NCI-H82 treated with DMSO at 0.1 percent for 48 hours (cell line): ENCODE results near the gene XRCC5.

Experiments
- DNase-seq: peaks from one replicate; lab custom pipeline; 2025; ENCODE audit not compliant: unreplicated experiment; lab: John Stamatoyannopoulos, UW

Gene XRCC5

GRCh38 chr2:216083464-216084281 is 25.5 kb upstream of the XRCC5 start:
- DNase-seq = peak; percentile 82

GRCh38 chr2:216084547-216084946 is 24.6 kb upstream of the XRCC5 start:
- DNase-seq = no peak

DNA sequence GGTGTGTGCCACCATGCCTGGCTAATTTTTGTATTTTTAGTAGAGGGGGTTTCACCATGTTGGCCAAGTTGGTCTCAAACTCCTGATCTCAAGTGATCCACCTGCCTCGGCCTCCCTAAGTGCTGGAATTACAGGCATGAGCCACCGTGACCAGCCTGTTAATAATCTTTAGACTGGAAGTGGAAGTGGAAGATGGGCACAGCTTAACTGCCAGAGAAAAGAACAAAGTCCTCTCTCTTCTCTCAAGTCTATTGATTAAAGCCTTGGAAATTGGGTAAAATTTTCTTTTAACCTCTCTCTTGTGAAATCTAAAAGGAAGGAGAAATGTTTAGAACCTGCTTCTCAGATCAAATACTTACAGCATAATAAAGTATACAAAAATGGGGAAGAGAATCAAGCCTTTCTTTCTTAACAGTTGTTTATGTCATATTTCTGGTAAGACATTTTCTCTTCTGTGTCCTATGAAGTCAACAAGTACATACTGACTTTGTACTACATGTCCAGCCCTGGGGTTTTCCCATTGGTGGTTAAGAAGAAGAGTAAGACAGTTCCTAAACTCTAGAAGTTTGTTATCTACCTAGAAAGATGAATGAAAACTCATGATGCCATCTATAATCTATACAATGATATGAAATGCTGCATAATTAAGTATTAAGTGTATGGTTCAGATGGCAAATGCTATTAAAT is 22.8 kb upstream of the XRCC5 start:
- no peak for DNase-seq

- DNase-seq = no peak
Measured at GRCh38 chr2:216090369-216090786, 18.8 kb upstream of the XRCC5 start.

- no peak for DNase-seq
Measured at GRCh38 chr2:216092646-216093045, 16.5 kb upstream of the XRCC5 start.

GRCh38 chr2:216094701-216095100 is 14.4 kb upstream of the XRCC5 start:
- no peak for DNase-seq

DNA sequence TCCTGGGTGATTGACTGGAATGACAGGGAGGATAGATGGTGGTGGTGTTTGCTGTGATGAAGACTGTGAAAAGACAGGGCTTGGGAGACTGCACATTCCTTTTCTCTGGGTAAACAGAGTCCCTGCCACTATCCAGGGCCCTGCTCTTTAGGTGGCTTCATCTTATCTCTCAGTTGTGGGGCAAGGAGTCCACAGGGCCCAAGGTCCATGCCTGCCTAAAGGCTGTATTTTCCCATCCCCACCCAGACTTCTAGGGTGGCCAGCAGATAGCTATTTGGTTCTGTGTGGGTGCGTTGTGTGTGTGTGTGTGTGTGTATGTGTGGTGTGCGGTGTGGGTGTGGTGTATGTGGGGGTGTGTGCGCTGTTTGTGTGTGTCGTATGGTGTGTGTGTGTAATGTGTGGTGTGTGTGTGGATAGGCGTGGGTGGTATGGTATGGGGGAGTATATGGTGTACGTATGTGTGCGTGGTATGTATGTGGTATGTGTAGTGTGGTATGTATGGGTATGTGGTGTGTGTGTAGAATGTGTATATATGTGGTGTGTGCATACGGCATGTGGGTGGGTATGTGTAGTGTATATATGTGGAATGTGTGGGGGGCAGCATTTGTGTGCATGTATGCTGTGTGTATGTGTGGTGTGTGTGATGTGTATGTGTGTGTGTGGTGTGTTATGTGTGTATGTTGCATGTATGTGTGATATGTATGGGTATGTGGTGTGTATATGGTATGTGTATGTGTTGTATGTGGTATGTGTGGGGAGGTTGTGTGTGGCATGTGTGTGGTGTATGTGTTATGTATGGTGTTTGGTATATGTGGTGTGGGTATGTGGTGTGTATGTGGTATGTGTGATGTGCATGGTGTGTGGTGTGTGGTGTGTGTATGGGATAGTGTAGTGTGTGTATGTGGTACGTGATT is 10.5 kb upstream of the XRCC5 start:
- no peak for DNase-seq

GRCh38 chr2:216101109-216101508 is 8.0 kb upstream of the XRCC5 start:
- no peak for DNase-seq

DNA sequence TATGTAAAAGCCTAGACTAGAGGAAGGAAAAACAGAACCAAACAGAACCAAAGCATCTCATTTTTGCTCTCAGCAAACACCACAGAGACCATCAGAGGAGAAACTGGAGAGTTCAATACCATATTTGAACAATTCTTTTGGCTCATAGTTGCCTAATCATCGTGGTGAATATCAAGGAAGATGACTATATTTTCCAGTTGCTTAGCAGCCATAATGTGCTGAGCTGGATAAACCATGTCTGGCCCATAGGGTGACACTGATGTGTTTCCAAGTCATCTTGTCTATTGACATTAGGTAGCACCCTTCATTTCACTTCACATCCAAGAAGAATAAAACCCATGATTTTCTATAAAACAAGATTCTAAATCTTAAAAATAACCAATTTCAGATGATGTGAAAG is 5.9 kb upstream of the XRCC5 start:
- no peak for DNase-seq

- DNase-seq = no peak
Measured at GRCh38 chr2:216104691-216105090, 4.5 kb upstream of the XRCC5 start.

DNA sequence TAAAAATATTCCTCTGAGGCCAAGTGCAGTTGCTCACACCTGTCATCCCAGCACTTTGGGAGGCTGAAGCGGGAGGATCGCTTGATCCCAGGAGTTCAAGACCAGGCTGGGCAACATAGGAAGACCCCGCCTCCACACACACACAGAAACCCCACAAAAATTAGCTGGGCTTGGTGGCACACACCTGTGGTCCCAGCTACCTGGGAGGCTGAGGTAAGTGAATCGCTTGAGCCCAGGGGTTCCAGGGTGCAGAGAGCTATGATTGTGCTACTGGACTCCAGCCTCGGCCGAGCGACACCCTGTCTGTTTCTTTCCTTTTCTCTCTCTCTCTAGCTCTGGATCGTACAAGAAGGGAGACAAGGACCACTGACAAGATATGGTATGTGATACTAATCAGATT is 1.8 kb upstream of the XRCC5 start:
- no peak for DNase-seq

DNA sequence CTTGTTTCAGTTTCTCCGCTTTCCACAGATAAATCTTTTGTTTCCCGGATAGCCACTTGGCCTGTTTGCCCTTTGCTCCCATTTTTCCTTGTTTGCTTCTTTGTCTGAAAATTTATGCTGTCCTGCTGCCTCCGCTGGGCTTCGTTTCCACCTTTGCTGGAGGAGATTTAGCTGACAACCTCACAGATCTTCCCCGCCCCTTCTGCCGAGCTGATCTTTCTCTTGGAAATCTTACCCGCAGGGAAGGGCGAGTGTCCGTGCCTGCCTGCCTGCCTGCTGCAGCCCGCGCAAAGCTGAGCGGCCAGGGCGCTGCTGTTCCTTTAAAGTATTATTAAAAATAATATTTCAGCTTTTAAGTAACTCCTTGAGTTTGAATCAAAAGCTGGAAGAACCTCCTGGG is 1.4 kb upstream of the XRCC5 start:
- peak; percentile 28 for DNase-seq

DNA sequence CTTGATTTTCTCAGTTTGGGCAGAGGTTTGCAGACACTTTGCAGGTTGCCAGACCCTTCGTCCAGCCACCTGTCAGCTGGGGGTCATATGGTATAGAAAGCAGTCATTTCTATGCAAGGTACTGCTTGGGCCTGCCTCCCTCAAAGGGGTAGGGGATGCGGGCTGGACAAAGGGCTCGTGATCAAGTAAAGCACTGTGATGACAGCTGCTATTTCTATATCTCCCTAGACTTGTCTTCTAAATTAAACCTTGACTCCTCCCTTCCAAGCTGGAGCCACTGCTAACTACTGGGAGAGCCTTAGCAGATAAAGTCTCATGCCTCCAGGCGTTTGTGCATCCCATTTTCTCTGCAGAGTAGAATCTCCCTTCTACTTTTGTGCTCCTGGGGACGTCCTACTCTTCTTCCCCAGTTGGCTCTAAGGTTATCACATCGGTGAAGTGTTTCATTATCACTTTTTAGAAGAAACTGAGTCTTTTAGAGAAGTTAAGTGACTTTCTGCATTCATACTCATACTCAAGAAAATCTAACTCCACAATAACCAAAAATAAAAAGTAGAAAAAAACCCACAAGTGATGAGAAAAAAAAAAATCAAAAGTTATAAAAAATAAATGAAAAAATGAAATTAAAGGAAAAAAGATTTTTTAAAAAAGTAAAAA is 710 bp upstream of the XRCC5 start:
- DNase-seq = peak; percentile 59

DNA sequence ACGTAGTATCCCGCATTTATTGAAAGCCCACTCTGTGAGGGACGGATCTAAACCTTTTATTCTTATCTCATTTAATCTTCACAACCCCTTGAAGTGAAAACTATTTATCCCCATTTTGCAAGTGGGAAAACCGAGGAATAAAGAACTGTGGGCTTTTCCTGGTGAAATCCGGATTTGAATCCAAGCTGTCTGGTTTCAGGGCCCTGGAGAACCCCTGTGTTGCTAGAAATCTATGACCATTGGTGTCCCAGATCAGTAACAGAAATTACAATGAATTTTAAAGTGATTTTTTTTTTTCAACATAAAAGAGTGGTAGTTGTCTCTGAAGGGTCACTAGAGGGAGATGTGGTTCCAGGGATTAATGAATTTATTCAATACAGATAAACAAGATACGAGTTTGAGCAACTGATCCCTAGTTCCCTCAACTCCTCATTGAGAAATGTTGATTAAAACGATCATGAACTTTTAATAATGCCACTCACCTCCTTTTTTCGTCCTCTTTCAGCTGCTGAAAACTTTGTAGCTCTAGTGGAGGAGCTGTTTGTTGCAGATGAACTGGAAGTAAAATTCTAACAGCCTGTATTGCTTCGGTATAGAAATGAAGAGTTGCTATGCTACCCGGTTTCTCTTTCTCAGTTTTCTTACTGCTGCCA is 940 bp downstream of the XRCC5 start:
- no peak for DNase-seq

DNA sequence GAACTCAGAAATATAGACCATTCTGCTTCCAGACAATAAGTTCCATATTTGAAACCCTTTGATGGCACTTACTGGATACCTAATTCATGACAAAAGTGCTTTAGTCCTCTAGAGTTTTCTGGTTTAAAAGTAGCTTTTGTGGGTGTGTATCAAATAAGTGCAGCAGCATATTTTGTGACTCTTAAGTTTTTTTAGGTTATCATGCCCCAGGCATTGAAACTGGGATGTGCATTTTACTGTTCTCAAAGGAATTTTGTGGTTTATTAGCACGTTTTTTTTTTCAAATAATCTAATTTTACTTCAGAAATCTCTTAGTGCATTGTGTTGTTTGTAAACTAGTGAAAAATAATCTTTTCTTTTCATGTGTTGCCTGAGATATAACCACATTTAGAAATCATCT is 1.5 kb downstream of the XRCC5 start:
- no peak for DNase-seq

GRCh38 chr2:216111122-216111521 is 2.0 kb downstream of the XRCC5 start:
- no peak for DNase-seq

GRCh38 chr2:216112926-216113325 is 3.8 kb downstream of the XRCC5 start:
- DNase-seq = no peak

GRCh38 chr2:216113572-216113971 is 4.4 kb downstream of the XRCC5 start:
- DNase-seq = no peak

- no peak for DNase-seq
Measured at GRCh38 chr2:216114382-216114713, 5.2 kb downstream of the XRCC5 start.

DNA sequence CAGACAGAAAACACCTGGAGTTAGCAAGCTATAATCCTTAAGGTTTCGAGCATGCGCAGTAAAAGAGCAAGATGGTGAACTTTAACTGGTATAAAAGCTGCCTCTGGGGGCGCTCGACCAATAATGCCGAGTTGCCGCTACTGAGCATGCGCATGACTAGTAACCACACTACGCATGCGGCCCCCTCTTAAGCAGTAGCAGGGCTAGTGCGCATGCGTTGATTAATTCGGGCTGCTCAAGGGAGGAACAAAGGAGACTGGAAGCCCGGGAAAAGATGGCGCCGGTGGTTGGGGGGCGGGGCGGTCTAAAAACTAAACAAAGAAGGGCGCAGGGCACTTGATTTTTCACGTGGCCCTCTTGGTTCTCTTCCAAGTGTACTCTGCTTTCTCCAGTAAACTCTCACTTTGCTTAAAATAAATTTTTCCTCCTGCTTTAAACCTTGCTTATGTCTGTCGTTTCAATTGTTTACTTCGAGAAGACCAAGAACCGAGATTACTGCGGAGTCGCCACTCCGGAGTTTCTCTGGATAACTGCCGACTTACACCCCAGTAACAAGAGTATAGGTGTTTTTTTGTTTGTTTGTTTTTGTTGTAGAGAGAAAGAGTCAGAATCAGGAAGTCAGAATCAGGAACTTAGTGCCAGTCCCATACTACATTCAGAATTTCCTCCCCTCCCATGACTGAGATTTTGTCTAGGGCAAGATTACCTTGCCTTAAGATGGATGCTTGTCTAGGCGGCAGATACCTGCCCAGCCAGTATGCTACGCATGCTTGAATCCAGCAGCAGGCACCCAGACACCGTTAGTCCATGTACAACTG is 5.8 kb downstream of the XRCC5 start:
- DNase-seq = peak; percentile 99
